Nephron progenitor cell (in vitro differentiated cells): ENCODE data around the gene PRDM11.

Experiments
- DNase-seq: peaks from one replicate; pipeline ENCODE4 v3.0.0; 2021
- H3K27ac Mint-ChIP-seq: 2 replicates; pipeline ENCODE4 v1.8.0; 2021; ENCODE audit warnings: mild to moderate bottlenecking, moderate library complexity, mixed read lengths
- H3K27me3 Mint-ChIP-seq: 2 replicates; pipeline ENCODE4 v1.8.0; 2021; ENCODE audit warnings: mild to moderate bottlenecking, low read depth, mixed read lengths; ENCODE audit not compliant: poor library complexity
- H3K36me3 Mint-ChIP-seq: 2 replicates; pipeline ENCODE4 v1.8.0; 2021; ENCODE audit warnings: low read depth, mixed read lengths
- H3K4me1 Mint-ChIP-seq: 2 replicates; pipeline ENCODE4 v1.8.0; 2021; ENCODE audit warnings: mixed read lengths
- H3K4me3 Mint-ChIP-seq: 2 replicates; pipeline ENCODE4 v1.8.0; 2021; ENCODE audit warnings: mild to moderate bottlenecking, moderate library complexity, mixed read lengths
- H3K9me3 Mint-ChIP-seq: 2 replicates; pipeline ENCODE4 v1.8.0; 2021; ENCODE audit warnings: mild to moderate bottlenecking, moderate library complexity, mixed read lengths
- TF ChIP-seq, protein P1 (sequence below): fragments of 200-600 bp; sonication (generic); IDR thresholded peaks from 2 replicates; pipeline ENCODE4 v1.5.0; 2021; ENCODE audit warnings: antibody characterized with exemption

The PRDM11 gene

GRCh38 chr11:45252134-45252856 is 105.9 kb downstream of the PRDM11 start:
- peaks cover 9% of the 10 kb centered on the region for H3K4me1 Mint-ChIP-seq

DNA sequence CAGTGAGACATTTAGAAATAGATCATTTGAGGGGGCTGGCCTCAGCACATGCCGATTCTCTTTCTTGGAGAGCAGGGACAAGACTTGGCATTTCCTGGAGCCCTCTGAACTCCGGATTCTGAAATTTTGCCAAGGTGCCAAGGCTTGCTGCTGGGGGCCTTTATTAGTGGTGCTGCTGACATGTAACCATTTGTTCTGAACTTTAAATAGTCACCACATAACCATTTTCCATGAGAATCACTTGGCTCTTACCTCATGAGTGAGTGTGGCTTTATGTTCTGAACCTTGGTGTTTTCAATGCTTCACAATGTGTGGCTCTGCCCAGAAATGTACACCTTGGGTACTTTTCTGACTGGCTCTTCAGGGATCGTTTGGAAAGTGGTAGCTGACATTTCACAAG is 106.4 kb downstream of the PRDM11 start:
- TF ChIP-seq, protein P1, sequence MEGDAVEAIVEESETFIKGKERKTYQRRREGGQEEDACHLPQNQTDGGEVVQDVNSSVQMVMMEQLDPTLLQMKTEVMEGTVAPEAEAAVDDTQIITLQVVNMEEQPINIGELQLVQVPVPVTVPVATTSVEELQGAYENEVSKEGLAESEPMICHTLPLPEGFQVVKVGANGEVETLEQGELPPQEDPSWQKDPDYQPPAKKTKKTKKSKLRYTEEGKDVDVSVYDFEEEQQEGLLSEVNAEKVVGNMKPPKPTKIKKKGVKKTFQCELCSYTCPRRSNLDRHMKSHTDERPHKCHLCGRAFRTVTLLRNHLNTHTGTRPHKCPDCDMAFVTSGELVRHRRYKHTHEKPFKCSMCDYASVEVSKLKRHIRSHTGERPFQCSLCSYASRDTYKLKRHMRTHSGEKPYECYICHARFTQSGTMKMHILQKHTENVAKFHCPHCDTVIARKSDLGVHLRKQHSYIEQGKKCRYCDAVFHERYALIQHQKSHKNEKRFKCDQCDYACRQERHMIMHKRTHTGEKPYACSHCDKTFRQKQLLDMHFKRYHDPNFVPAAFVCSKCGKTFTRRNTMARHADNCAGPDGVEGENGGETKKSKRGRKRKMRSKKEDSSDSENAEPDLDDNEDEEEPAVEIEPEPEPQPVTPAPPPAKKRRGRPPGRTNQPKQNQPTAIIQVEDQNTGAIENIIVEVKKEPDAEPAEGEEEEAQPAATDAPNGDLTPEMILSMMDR: no peak
- no peak overlapping the region for H3K27ac Mint-ChIP-seq
- no peaks in the 10 kb centered on the region for H3K9me3 Mint-ChIP-seq
- H3K36me3 Mint-ChIP-seq: no peaks in the 10 kb centered on the region
- H3K4me3 Mint-ChIP-seq: no peak overlapping the region
- DNase-seq: no peak
- H3K27me3 Mint-ChIP-seq: peaks cover 59% of the 10 kb centered on the region
- H3K4me1 Mint-ChIP-seq: peaks cover 9% of the 10 kb centered on the region

More at GRCh38 chr11:45252134-45252856, 105.9 kb downstream of the PRDM11 start:
- no peaks in the 10 kb centered on the region for H3K36me3 Mint-ChIP-seq
- H3K4me3 Mint-ChIP-seq: no peak overlapping the region
- TF ChIP-seq, protein P1: peak; percentile 76
- H3K27me3 Mint-ChIP-seq: peaks cover 63% of the 10 kb centered on the region
- no peaks in the 10 kb centered on the region for H3K9me3 Mint-ChIP-seq
- H3K27ac Mint-ChIP-seq: no peak overlapping the region
- peak; percentile 83 for DNase-seq

GRCh38 chr11:45253640-45254039 is 107.2 kb downstream of the PRDM11 start:
- no peaks in the 10 kb centered on the region for H3K36me3 Mint-ChIP-seq
- TF ChIP-seq, protein P1: no peak
- DNase-seq: no peak
- H3K27ac Mint-ChIP-seq: no peak overlapping the region
- H3K9me3 Mint-ChIP-seq: no peaks in the 10 kb centered on the region
- H3K4me1 Mint-ChIP-seq: peaks cover 9% of the 10 kb centered on the region
- H3K4me3 Mint-ChIP-seq: no peak overlapping the region
- H3K27me3 Mint-ChIP-seq: peaks cover 63% of the 10 kb centered on the region

- Mint-ChIP-seq H3K27me3 (peaks cover 64% of the 10 kb centered on the region), H3K36me3 (no peaks in the 10 kb centered on the region), H3K27ac (no peak overlapping the region), H3K4me1 (peaks cover 9% of the 10 kb centered on the region), H3K4me3 (no peak overlapping the region), H3K9me3 (no peaks in the 10 kb centered on the region)
- DNase-seq: no peak
- TF ChIP-seq, protein P1: no peak
These were observed 107.6 kb downstream of the PRDM11 start for GRCh38 chr11:45254070-45254469.

GRCh38 chr11:45258982-45259530 is 112.6 kb downstream of the PRDM11 start:
- Mint-ChIP-seq H3K27me3 (peaks cover 73% of the 10 kb centered on the region), H3K4me3 (no peak overlapping the region), H3K36me3 (no peaks in the 10 kb centered on the region), H3K27ac (no peak overlapping the region), H3K4me1 (no peaks in the 10 kb centered on the region), H3K9me3 (no peaks in the 10 kb centered on the region)
- TF ChIP-seq, protein P1: no peak
- DNase-seq: no peak

DNA sequence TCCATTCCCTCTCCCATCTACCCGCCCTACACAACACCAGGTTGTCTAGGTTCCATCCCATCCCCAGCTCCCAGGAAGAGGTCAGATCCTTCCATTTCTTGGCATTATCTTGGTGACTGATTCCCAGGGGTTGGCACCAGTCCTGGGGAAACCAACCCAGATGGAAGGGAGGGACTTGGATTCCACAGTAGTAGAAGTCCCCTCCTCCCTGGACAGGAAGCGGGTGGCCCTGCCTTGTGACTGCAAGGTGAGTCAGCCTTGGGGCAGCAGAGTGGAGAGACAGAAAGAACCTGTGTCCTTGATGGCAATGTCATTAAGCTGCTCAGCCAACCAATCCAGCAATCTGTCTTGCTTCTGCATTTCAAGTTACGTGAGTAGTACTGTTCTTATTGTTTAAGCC is 113.2 kb downstream of the PRDM11 start:
- H3K27me3 Mint-ChIP-seq: peaks cover 71% of the 10 kb centered on the region
- H3K27ac Mint-ChIP-seq: no peak overlapping the region
- H3K9me3 Mint-ChIP-seq: no peaks in the 10 kb centered on the region
- H3K4me1 Mint-ChIP-seq: no peaks in the 10 kb centered on the region
- H3K4me3 Mint-ChIP-seq: no peak overlapping the region
- DNase-seq: no peak
- H3K36me3 Mint-ChIP-seq: no peaks in the 10 kb centered on the region
- TF ChIP-seq, protein P1: no peak
